ENCODE data around the gene CEP152. TPM values are rescaled to one million over a fixed set of nuclear protein-coding genes. Genes with fewer than 3 reads are reported as not detected.

CEP152 gene
- total and polyA plus RNA-seq, 2 experiments from 2014 or later: 14.6 to 30.5 TPM

GRCh38 chr15:48695827-48696573 lies 114.9 kb downstream of the CEP152 start (continued):
- TF ChIP-seq, protein P1, sequence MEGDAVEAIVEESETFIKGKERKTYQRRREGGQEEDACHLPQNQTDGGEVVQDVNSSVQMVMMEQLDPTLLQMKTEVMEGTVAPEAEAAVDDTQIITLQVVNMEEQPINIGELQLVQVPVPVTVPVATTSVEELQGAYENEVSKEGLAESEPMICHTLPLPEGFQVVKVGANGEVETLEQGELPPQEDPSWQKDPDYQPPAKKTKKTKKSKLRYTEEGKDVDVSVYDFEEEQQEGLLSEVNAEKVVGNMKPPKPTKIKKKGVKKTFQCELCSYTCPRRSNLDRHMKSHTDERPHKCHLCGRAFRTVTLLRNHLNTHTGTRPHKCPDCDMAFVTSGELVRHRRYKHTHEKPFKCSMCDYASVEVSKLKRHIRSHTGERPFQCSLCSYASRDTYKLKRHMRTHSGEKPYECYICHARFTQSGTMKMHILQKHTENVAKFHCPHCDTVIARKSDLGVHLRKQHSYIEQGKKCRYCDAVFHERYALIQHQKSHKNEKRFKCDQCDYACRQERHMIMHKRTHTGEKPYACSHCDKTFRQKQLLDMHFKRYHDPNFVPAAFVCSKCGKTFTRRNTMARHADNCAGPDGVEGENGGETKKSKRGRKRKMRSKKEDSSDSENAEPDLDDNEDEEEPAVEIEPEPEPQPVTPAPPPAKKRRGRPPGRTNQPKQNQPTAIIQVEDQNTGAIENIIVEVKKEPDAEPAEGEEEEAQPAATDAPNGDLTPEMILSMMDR (conservative IDR thresholded peaks at IDR 0.05; ENCODE audit: low read depth in 2 of 2): no peak
- no peak for TF ChIP-seq POLR2AphosphoS5 (IDR thresholded peaks at IDR 0.05; ENCODE audit: low read depth)
- TF ChIP-seq REST (IDR thresholded peaks at IDR 0.05; ENCODE audit: unreplicated experiment): no peak
- no peak for TF ChIP-seq ZNF114 (CRISPR knock-in tag; IDR thresholded peaks at IDR 0.05)
- TF ChIP-seq, protein P2, sequence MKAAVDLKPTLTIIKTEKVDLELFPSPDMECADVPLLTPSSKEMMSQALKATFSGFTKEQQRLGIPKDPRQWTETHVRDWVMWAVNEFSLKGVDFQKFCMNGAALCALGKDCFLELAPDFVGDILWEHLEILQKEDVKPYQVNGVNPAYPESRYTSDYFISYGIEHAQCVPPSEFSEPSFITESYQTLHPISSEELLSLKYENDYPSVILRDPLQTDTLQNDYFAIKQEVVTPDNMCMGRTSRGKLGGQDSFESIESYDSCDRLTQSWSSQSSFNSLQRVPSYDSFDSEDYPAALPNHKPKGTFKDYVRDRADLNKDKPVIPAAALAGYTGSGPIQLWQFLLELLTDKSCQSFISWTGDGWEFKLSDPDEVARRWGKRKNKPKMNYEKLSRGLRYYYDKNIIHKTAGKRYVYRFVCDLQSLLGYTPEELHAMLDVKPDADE (IDR thresholded peaks at IDR 0.05): no peak
- no peak for TF ChIP-seq STAT1 (IDR thresholded peaks at IDR 0.05; ENCODE audit: unreplicated experiment)
- TF ChIP-seq CREB1 (CRISPR knock-in tag; IDR thresholded peaks at IDR 0.05; ENCODE audit: low read depth): no peak
- no peak for TF ChIP-seq EZH2 (IDR thresholded peaks at IDR 0.05; ENCODE audit: low read depth, unreplicated experiment)
- TF ChIP-seq ZNF331 (CRISPR knock-in tag; IDR thresholded peaks at IDR 0.05; ENCODE audit: low read depth): no peak
- no peak for TF ChIP-seq NANOG (IDR thresholded peaks at IDR 0.05; ENCODE audit: borderline replicate concordance)

GRCh38 chr15:48695088-48695826 lies 115.6 kb downstream of the CEP152 start:
- H3K9me3 Mint-ChIP-seq: no peaks in the 10 kb centered on the region
- no peak for DNase-seq (ENCODE audit: low spot score)
- no peaks in the 10 kb centered on the region for H3K4me1 ChIP-seq (ENCODE audit: insufficient read depth)
- no peaks in the 10 kb centered on the region for H3K36me3 Mint-ChIP-seq (ENCODE audit: low read depth)
- H3K4me1 Mint-ChIP-seq: no peaks in the 10 kb centered on the region
- no peaks in the 10 kb centered on the region for H3K27me3 ChIP-seq (ENCODE audit: insufficient read depth)
- no peak overlapping the region for H3K4me2 ChIP-seq
- no peak overlapping the region for H2AFZ ChIP-seq
- H3K27ac ChIP-seq (ENCODE audit: low read depth): no peak overlapping the region
- ATAC-seq: no peak
- H3K9me2 ChIP-seq (ENCODE audit: insufficient read depth): no peaks in the 10 kb centered on the region
- no peak for TF ChIP-seq EZH2 (IDR thresholded peaks at IDR 0.05; ENCODE audit: low read depth, unreplicated experiment)
- no peak for TF ChIP-seq CREB1 (CRISPR knock-in tag; IDR thresholded peaks at IDR 0.05; ENCODE audit: low read depth)
- TF ChIP-seq POLR2AphosphoS5 (IDR thresholded peaks at IDR 0.05; ENCODE audit: low read depth): no peak
- H4K20me1 ChIP-seq (replicated peaks; ENCODE audit: insufficient read depth): no peaks in the 10 kb centered on the region
- H3K4me3 ChIP-seq: no peak overlapping the region
- H3F3A ChIP-seq (replicated peaks; ENCODE audit: low read depth): no peaks in the 10 kb centered on the region
- no peaks in the 10 kb centered on the region for H3K36me3 ChIP-seq (ENCODE audit: insufficient read depth)
- H3K27me3 Mint-ChIP-seq (ENCODE audit: insufficient read depth, low read depth, poor library complexity): no peaks in the 10 kb centered on the region
- no peak overlapping the region for H3K4me3 Mint-ChIP-seq
- H3K79me2 ChIP-seq (replicated peaks; ENCODE audit: insufficient read depth): no peaks in the 10 kb centered on the region
- no peak overlapping the region for H3K27ac Mint-ChIP-seq

Data from GM23338 (cell line).